PC-9 (cell line): ENCODE data around the gene CLEC18B. TPM values are rescaled to one million over a fixed set of nuclear protein-coding genes. Genes with fewer than 3 reads are reported as not detected.

ENCODE experiments used
- BruUV-seq: library from RNA; stranded (reverse); fragments of 400-500 nt; replicated peaks from 2 replicates; lab custom pipeline; 2021; lab: Mats Ljungman, UMichigan
- CTCF ChIA-PET: fragments of 300-600 bp; sonication (Branson Sonifier 250); formaldehyde crosslinking; loops from one replicate; lab custom pipeline; 2022; ENCODE audit warnings: antibody characterized with exemption; lab: Charles Lee
- POLR2A ChIA-PET: fragments of 300-600 bp; sonication (Branson Sonifier 250); formaldehyde crosslinking; loops from one replicate; lab custom pipeline; 2022; ENCODE audit warnings: antibody characterized with exemption; ENCODE audit not compliant: unreplicated experiment; lab: Charles Lee
- DNase-seq, 2 experiments: peaks; one replicate each; pipeline versions ENCODE4 v3.0.0 to v3.0.0-alpha.2; 2015 to 2022; ENCODE audit warnings: mixed read lengths in 1 of 2
- H2AFZ ChIP-seq: fragments of 200-600 bp; sonication (generic); 2 replicates; pipeline ENCODE4 v1.8.1; 2017; ENCODE audit warnings: antibody characterized with exemption
- H3F3A ChIP-seq: fragments of 200-600 bp; sonication (generic); 2 replicates; pipeline ENCODE4 v1.8.1; 2017; ENCODE audit warnings: antibody characterized with exemption, mild to moderate bottlenecking, low read depth; ENCODE audit not compliant: insufficient read depth
- H3K27ac ChIP-seq: fragments of 200-600 bp; sonication (generic); 2 replicates; pipeline ENCODE4 v1.6.1; 2016; ENCODE audit warnings: mixed run types
- H3K27me3 ChIP-seq: fragments of 200-600 bp; sonication (generic); 2 replicates; pipeline ENCODE4 v1.6.1; 2016; ENCODE audit warnings: low read depth, mixed run types; ENCODE audit not compliant: insufficient read depth
- H3K36me3 ChIP-seq: fragments of 200-600 bp; sonication (generic); 2 replicates; pipeline ENCODE4 v1.6.1; 2016; ENCODE audit warnings: low read depth, mixed run types
- H3K4me1 ChIP-seq: fragments of 200-600 bp; sonication (generic); replicated peaks from 2 replicates; pipeline ENCODE4 v1.6.1; 2016; ENCODE audit warnings: mixed run types; ENCODE audit not compliant: insufficient read depth
- H3K4me2 ChIP-seq: fragments of 200-600 bp; sonication (generic); 2 replicates; pipeline ENCODE4 v1.6.1; 2017; ENCODE audit warnings: mixed run types
- H3K4me3 ChIP-seq: fragments of 200-600 bp; sonication (generic); 2 replicates; pipeline ENCODE4 v1.6.1; 2016; ENCODE audit warnings: mixed run types
- H3K79me2 ChIP-seq: fragments of 200-600 bp; sonication (generic); 2 replicates; pipeline ENCODE4 v1.6.1; 2017; ENCODE audit warnings: low read depth, mixed run types
- H3K9me2 ChIP-seq: fragments of 200-600 bp; sonication (generic); 2 replicates; pipeline ENCODE4 v1.8.1; 2017; ENCODE audit warnings: mild to moderate bottlenecking; ENCODE audit not compliant: insufficient read depth
- H3K9me3 ChIP-seq: fragments of 200-600 bp; sonication (generic); 2 replicates; pipeline ENCODE4 v1.8.1; 2016; ENCODE audit warnings: low read depth; ENCODE audit not compliant: insufficient read depth
- H4K20me1 ChIP-seq: fragments of 200-600 bp; sonication (generic); 2 replicates; pipeline ENCODE4 v1.8.1; 2017; ENCODE audit not compliant: insufficient read depth
- CTCF ChIP-seq: fragments of 200-600 bp; sonication (generic); conservative IDR thresholded peaks from 2 replicates; pipeline ENCODE4 v1.6.1; 2017; ENCODE audit warnings: mixed run types, antibody characterized with exemption, mild to moderate bottlenecking, moderate library complexity
- EZH2 ChIP-seq: fragments of 200-600 bp; sonication (generic); IDR thresholded peaks from 2 replicates; pipeline ENCODE4 v1.8.0; 2017; ENCODE audit warnings: antibody characterized with exemption, low read depth
- intact Hi-C: fragments of 100-400 bp; cut with micrococcal nuclease; formaldehyde crosslinking; loops from one replicate; pipeline ENCODE4 v1.10.0; 2022; ENCODE audit not compliant: unreplicated experiment
- total RNA-seq: library from RNA; stranded (reverse); gene quantifications from 2 replicates; pipeline ENCODE4 v1.2.3, GENCODE V29; 2021

Gene CLEC18B
- total RNA-seq, 1 experiment from 2014 or later, result 2.2 TPM

- TF ChIP-seq CTCF (no peak), EZH2 (no peak)
- ChIA-PET POLR2A (no interaction called here), CTCF (no interaction called here)
- no TSS peak for BruUV-seq
- intact Hi-C loops, result loop anchor here (10.0 kb wide), 1 partner anchor 135 kb away; no protein-coding TSS in a partner anchor
- no peaks in the 10 kb centered on the region for H3K27me3 ChIP-seq
- H3K4me2 ChIP-seq, result no peak overlapping the region
- no peak overlapping the region for H3K4me3 ChIP-seq
- no peaks in the 10 kb centered on the region for H3K9me2 ChIP-seq
- H3F3A ChIP-seq, result 0 out of 2 replicates have a peak, but pooled peaks cover 6% of the 10 kb centered on the region
- H2AFZ ChIP-seq, result no peak overlapping the region
- no peak overlapping the region for H3K27ac ChIP-seq
- no peaks in the 10 kb centered on the region for H3K4me1 ChIP-seq
- no peaks in the 10 kb centered on the region for H3K9me3 ChIP-seq
- no peak for DNase-seq
- H3K36me3 ChIP-seq, result no peaks in the 10 kb centered on the region
- H3K79me2 ChIP-seq, result no peaks in the 10 kb centered on the region
- no peaks in the 10 kb centered on the region for H4K20me1 ChIP-seq
Observed at GRCh38 chr16:74439685-74440084, 18.4 kb upstream of the CLEC18B start.

- no TSS peak for BruUV-seq
- H3K4me2 ChIP-seq, result no peak overlapping the region
- H3K4me3 ChIP-seq, result no peak overlapping the region
- DNase-seq, result no peak
- ChIA-PET CTCF (no interaction called here), POLR2A (no interaction called here)
- intact Hi-C loops, result loop anchor here (10.0 kb wide), 1 partner anchor 134 kb away; no protein-coding TSS in a partner anchor
- no peaks in the 10 kb centered on the region for H4K20me1 ChIP-seq
- H3K27me3 ChIP-seq, result no peaks in the 10 kb centered on the region
- no peaks in the 10 kb centered on the region for H3K4me1 ChIP-seq
- H3K9me3 ChIP-seq, result no peaks in the 10 kb centered on the region
- no peak overlapping the region for H3K27ac ChIP-seq
- no peak for TF ChIP-seq EZH2
- no peak for TF ChIP-seq CTCF
- H3K79me2 ChIP-seq, result no peaks in the 10 kb centered on the region
- H2AFZ ChIP-seq, result no peak overlapping the region
- no peaks in the 10 kb centered on the region for H3K36me3 ChIP-seq
- 0 out of 2 replicates have a peak, but pooled peaks cover 6% of the 10 kb centered on the region for H3F3A ChIP-seq
- H3K9me2 ChIP-seq, result no peaks in the 10 kb centered on the region
Observed at GRCh38 chr16:74438492-74438979, 17.3 kb upstream of the CLEC18B start.

- H3K4me1 ChIP-seq, result 0 out of 2 replicates have a peak, but pooled peaks cover 1% of the 10 kb centered on the region
- POLR2A ChIA-PET, result no interaction called here
- no peaks in the 10 kb centered on the region for H3K9me2 ChIP-seq
- CTCF ChIA-PET, result no interaction called here
- 0 out of 2 replicates have a peak, but pooled peaks cover 5% of the 10 kb centered on the region for H3F3A ChIP-seq
- H2AFZ ChIP-seq, result no peak overlapping the region
- BruUV-seq, result no TSS peak
- no peak for DNase-seq
- no peaks in the 10 kb centered on the region for H3K27me3 ChIP-seq
- no peaks in the 10 kb centered on the region for H3K36me3 ChIP-seq
- H3K27ac ChIP-seq, result no peak overlapping the region
- no peaks in the 10 kb centered on the region for H3K9me3 ChIP-seq
- no peak overlapping the region for H3K4me2 ChIP-seq
- TF ChIP-seq EZH2 (no peak), CTCF (no peak)
- H3K4me3 ChIP-seq, result no peak overlapping the region
- intact Hi-C loops, result loop anchor here (10.0 kb wide), 1 partner anchor 127 kb away; no protein-coding TSS in a partner anchor
- no peaks in the 10 kb centered on the region for H3K79me2 ChIP-seq
- H4K20me1 ChIP-seq, result no peaks in the 10 kb centered on the region
Observed at GRCh38 chr16:74431516-74431915, 10.2 kb upstream of the CLEC18B start.
